Endothelial cell of coronary artery (primary cell): ENCODE data around the gene DNAJB8. TPM values are rescaled to one million over a fixed set of nuclear protein-coding genes. Genes with fewer than 3 reads are reported as not detected.

Experiments
- total RNA-seq: library from RNA; depleted of rRNA; stranded (reverse); fragments of >200 nt; gene quantifications from 2 replicates; pipeline ENCODE4 v1.2.3, GENCODE V29; 2014

Gene DNAJB8
- not detected in 2 replicates for total RNA-seq

GRCh38 chr3:128466840-128467541, at the start of gene DNAJB8:
DNAJB8 (minus strand) TSS chr3:128466890; CDS start chr3:128463245, 3,645 bp downstream.

DNA sequence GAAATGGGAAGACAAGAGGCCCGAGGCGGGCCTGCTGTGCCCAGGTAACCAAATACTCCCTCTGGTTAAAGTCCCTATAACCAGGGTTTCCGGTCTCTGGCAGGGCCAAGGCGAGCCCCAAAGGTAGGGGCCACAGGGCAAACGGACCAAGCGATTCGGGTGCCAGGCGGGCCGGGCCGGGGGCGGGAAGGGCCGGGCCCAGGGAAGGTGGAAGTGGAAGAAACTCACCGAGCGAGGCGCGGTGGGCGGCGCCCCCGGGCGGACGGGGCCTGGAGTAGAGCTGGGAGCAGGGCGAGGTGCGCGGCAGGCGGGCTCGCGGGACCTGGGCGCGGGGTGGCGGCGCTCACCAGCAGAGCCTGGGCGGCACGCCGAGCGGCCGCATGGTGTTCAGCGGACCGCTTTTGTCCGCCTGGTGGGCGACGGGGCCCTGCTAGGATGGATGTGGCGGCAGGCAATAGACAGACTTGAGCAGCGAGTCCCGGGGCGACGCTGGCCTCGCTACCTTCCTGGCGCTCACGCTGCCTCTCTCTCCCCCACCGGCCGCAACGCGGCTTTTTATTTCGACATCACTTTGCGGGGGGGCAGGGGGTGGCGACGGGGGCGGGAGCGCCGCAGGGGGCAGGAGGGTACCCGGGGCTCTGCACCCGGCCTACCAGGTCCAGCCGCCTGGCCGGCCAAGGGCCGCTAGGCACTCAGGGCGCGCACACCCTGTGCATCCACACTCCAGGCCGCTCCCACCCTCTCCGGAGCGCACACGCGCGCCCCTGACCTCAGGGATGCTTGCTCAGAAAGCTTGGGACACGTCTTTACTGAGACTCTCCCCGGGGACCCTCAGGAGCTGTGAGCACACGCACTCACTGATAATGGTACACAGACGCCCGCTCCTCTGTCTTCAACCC, 26.2 kb upstream of the DNAJB8 start, which contains the start of gene GATA2:
Gene GATA2, minus strand, starts transcription at position 531 of the 899 bp plus-strand sequence. CDS start 6,170 bp downstream, outside the sequence.

Other genes starting within 250 kb of the DNAJB8 start
- gene GATA2, start 26.3 kb upstream of the DNAJB8 start, total RNA-seq, result 8.5 and 12.4 TPM in 2 replicates
- 497 and 503 TPM in 2 replicates for gene RPN1, start 183.9 kb upstream of the DNAJB8 start, total RNA-seq